Measurements from ENCODE around the gene ABLIM3. TPM values are rescaled to one million over a fixed set of nuclear protein-coding genes. Genes with fewer than 3 reads are reported as not detected.

The ABLIM3 gene
- total and polyA plus RNA-seq, 2 of the 13 experiments (the other 11 are each of a cell fraction or from before 2014, with no cell fraction given) = 0.53 to 6.3 TPM

- Histone ChIP-seq H3K79me2 (ENCODE audit: insufficient read depth, low read length) (no peaks in the 10 kb centered on the region), H2AFZ (ENCODE audit: low read length) (no peak overlapping the region), H3K27ac (ENCODE audit: extremely low read length, insufficient read depth, low read length) (no peak overlapping the region), H4K20me1 (ENCODE audit: insufficient read depth, low read length) (no peaks in the 10 kb centered on the region), H3K9ac (ENCODE audit: insufficient read depth, low read depth, low read length) (no peak overlapping the region), H3K4me2 (ENCODE audit: low read depth, low read length) (no peak overlapping the region), H3K27me3 (ENCODE audit: control insufficient read depth in 1 of 2, insufficient read depth in 2 of 2, low read length in 2 of 2) (no peaks in the 10 kb centered on the region), H3K36me3 (replicated peaks in 1 of 2; ENCODE audit: control insufficient read depth in 1 of 2, insufficient read depth in 2 of 2, low read length in 2 of 2) (no peaks in the 10 kb centered on the region), H3K9me3 (ENCODE audit: low read length) (no peaks in the 10 kb centered on the region), H3K4me1 (ENCODE audit: insufficient read depth, low read length) (peaks cover 16% of the 10 kb centered on the region), H3K4me3 (replicated peaks in 1 of 3; ENCODE audit: insufficient read depth in 1 of 3, low read depth in 2 of 3, low read length in 3 of 3) (no peak overlapping the region)
- intact Hi-C loops (cut with micrococcal nuclease; ENCODE audit: unreplicated experiment) (no loop called here), in situ Hi-C loops (cut with HindIII; ENCODE audit: extremely low pct_ligation_motif_present, low pct_unique_long_range_greater_than_20kb) (no loop called here)
- 69% methylated on average over 11 of the region's 11 CpGs for WGBS (ENCODE audit: low lambda C conversion rate)
- ATAC-seq = no peak
- FAIRE-seq = no peak
- TF ChIP-seq MXD1 (CRISPR knock-in tag; IDR thresholded peaks at IDR 0.05) = no peak
- no peak for TF ChIP-seq PTBP1 (IDR thresholded peaks at IDR 0.05; ENCODE audit: low read depth, low read length, poor library complexity, severe bottlenecking)
- TF ChIP-seq TFAP4 (IDR thresholded peaks at IDR 0.05; ENCODE audit: borderline replicate concordance, low read depth) = no peak
- TF ChIP-seq RXRB (CRISPR knock-in tag; IDR thresholded peaks at IDR 0.05; ENCODE audit: borderline replicate concordance) = no peak
- TF ChIP-seq REST (IDR thresholded peaks at IDR 0.05; ENCODE audit: borderline replicate concordance in 1 of 2, low read depth in 1 of 2, low read length in 2 of 2) = no peak
- no peak for TF ChIP-seq ZMAT3 (CRISPR knock-in tag; conservative IDR thresholded peaks at IDR 0.05)
- no peak for TF ChIP-seq DNMT1 (CRISPR knock-in tag; IDR thresholded peaks at IDR 0.05)
- TF ChIP-seq ARID3A (IDR thresholded peaks at IDR 0.05; ENCODE audit: low read depth, low read length) = no peak
- TF ChIP-seq SP5 (CRISPR knock-in tag; IDR thresholded peaks at IDR 0.05; ENCODE audit: borderline replicate concordance, low read depth) = no peak
- TF ChIP-seq TAF15 (IDR thresholded peaks at IDR 0.05; ENCODE audit: low read depth, low read length, poor library complexity, severe bottlenecking) = no peak
- TF ChIP-seq JUND (CRISPR knock-in tag; IDR thresholded peaks at IDR 0.05) = no peak
- TF ChIP-seq CHD4 (IDR thresholded peaks at IDR 0.05; ENCODE audit: borderline replicate concordance, low read length) = no peak
- TF ChIP-seq ZNF225 (CRISPR knock-in tag; IDR thresholded peaks at IDR 0.05) = no peak
- no peak for TF ChIP-seq HNRNPLL (IDR thresholded peaks at IDR 0.05; ENCODE audit: low read depth, low read length, poor library complexity, severe bottlenecking)
- TF ChIP-seq ATF7-NPFF (CRISPR knock-in tag; IDR thresholded peaks at IDR 0.05; ENCODE audit: low read depth) = no peak
- POLR2A ChIA-PET = no interaction called here
- no peak for DNase-seq (ENCODE audit: low spot score)
- no TSS peak for BruUV-seq (replicated peaks)
- CTCF ChIA-PET (ENCODE audit: low intra/inter-chr PET ratio, low total read pairs) = no interaction called here
Measured at GRCh38 chr5:149304195-149305078, 163.1 kb downstream of the ABLIM3 start.
